CD4-positive, alpha-beta T cell treated with Interleukin-17A for 1 hour (primary cell): ENCODE results near the gene RIOX2.

ENCODE experiments used
- DNase-seq: peaks from one replicate; pipeline ENCODE4 v3.0.0-alpha.2; 2020

RIOX2 gene

GRCh38 chr3:97988784-97989568 lies 16.7 kb upstream of the RIOX2 start:
- DNase-seq, result no peak

- DNase-seq, result no peak
Measured at GRCh38 chr3:97987306-97987705, 15.1 kb upstream of the RIOX2 start.

GRCh38 chr3:97983933-97984491 lies 11.8 kb upstream of the RIOX2 start:
- DNase-seq, result no peak

GRCh38 chr3:97981886-97982285 lies 9.7 kb upstream of the RIOX2 start:
- DNase-seq, result no peak

GRCh38 chr3:97979610-97980009 lies 7.4 kb upstream of the RIOX2 start:
- no peak for DNase-seq

- DNase-seq, result no peak
Measured at GRCh38 chr3:97975466-97975865, 3.2 kb upstream of the RIOX2 start.

GRCh38 chr3:97974996-97975395 lies 2.8 kb upstream of the RIOX2 start:
- DNase-seq, result no peak

GRCh38 chr3:97972976-97973375 lies 745 bp upstream of the RIOX2 start:
- DNase-seq, result no peak

- DNase-seq, result no peak
Measured at GRCh38 chr3:97970956-97971620, 1.1 kb downstream of the RIOX2 start.

GRCh38 chr3:97970156-97970555 lies 2.1 kb downstream of the RIOX2 start:
- no peak for DNase-seq

GRCh38 chr3:97969541-97969940 lies 2.7 kb downstream of the RIOX2 start:
- DNase-seq, result no peak

- no peak for DNase-seq
Measured at GRCh38 chr3:97968376-97968775, 3.9 kb downstream of the RIOX2 start.

GRCh38 chr3:97967966-97968365 lies 4.3 kb downstream of the RIOX2 start:
- DNase-seq, result no peak

GRCh38 chr3:97960993-97961766 lies 11.1 kb downstream of the RIOX2 start:
- no peak for DNase-seq

- DNase-seq, result no peak
Measured at GRCh38 chr3:97960551-97960950, 11.7 kb downstream of the RIOX2 start.

GRCh38 chr3:97959872-97960271 lies 12.4 kb downstream of the RIOX2 start:
- DNase-seq, result no peak

- DNase-seq, result no peak
Measured at GRCh38 chr3:97958796-97959195, 13.4 kb downstream of the RIOX2 start.

GRCh38 chr3:97958396-97958795 lies 13.8 kb downstream of the RIOX2 start:
- no peak for DNase-seq

GRCh38 chr3:97957617-97958311 lies 14.5 kb downstream of the RIOX2 start:
- DNase-seq, result no peak

- no peak for DNase-seq
Measured at GRCh38 chr3:97956051-97956450, 16.2 kb downstream of the RIOX2 start.

- DNase-seq, result no peak
Measured at GRCh38 chr3:97954228-97954827, 17.9 kb downstream of the RIOX2 start.

GRCh38 chr3:97952872-97953271 lies 19.4 kb downstream of the RIOX2 start:
- no peak for DNase-seq
